OCI-LY7 (cell line): ENCODE results near the gene NCKAP1. TPM values are rescaled to one million over a fixed set of nuclear protein-coding genes. Genes with fewer than 3 reads are reported as not detected.
"Not testable (repeated sequence)": the region's sequence is repeated elsewhere in the genome, so short reads cannot be mapped to it uniquely, and the experiment has no call there.

Experiments used
- BruUV-seq: library from RNA; stranded (reverse); fragments of 400-500 nt; replicated peaks from 2 replicates; lab custom pipeline; 2021; lab: Mats Ljungman, UMichigan
- CTCF ChIA-PET: fragments of 300-600 bp; sonication (Branson Sonifier 250); formaldehyde crosslinking; loops from one replicate; lab custom pipeline; 2022; ENCODE audit warnings: antibody characterized with exemption; ENCODE audit not compliant: unreplicated experiment; lab: Charles Lee
- POLR2A ChIA-PET: fragments of 300-600 bp; sonication (Branson Sonifier 250); formaldehyde crosslinking; loops from one replicate; lab custom pipeline; 2022; ENCODE audit warnings: antibody characterized with exemption; lab: Charles Lee
- DNase-seq: peaks from one replicate; pipeline ENCODE4 v3.0.0-alpha.2; 2015; ENCODE audit warnings: low spot score
- H2AFZ ChIP-seq: fragments of 200-600 bp; sonication (generic), shearing (Covaris generic); 2 replicates; pipeline ENCODE4 v1.6.1; 2014; ENCODE audit warnings: mild to moderate bottlenecking, antibody characterized with exemption, low read length, moderate library complexity
- H3K27ac ChIP-seq: fragments of 200-600 bp; sonication (generic); 2 replicates; pipeline ENCODE4 v1.5.1; 2014; ENCODE audit warnings: mixed run types, low read depth, mild to moderate bottlenecking, moderate library complexity, low read length, inconsistent platforms; ENCODE audit not compliant: poor library complexity, severe bottlenecking
- H3K36me3 ChIP-seq: fragments of 200-600 bp; sonication (generic); 2 replicates; pipeline ENCODE4 v1.6.1; 2014; ENCODE audit warnings: mild to moderate bottlenecking, antibody characterized with exemption, low read length, moderate library complexity, mixed read lengths; ENCODE audit not compliant: insufficient read depth
- H3K4me1 ChIP-seq: fragments of 200-600 bp; sonication (generic); 2 replicates; pipeline ENCODE4 v1.5.1; 2014; ENCODE audit warnings: mild to moderate bottlenecking, low read length; ENCODE audit not compliant: insufficient read depth, poor library complexity, severe bottlenecking
- H3K4me2 ChIP-seq: fragments of 200-600 bp; sonication (generic); 2 replicates; pipeline ENCODE4 v1.6.1; 2014; ENCODE audit warnings: mild to moderate bottlenecking, low read length
- H3K4me3 ChIP-seq: fragments of 200-600 bp; sonication (generic); 2 replicates; pipeline ENCODE4 v1.5.1; 2014; ENCODE audit warnings: mild to moderate bottlenecking, low read depth, low read length; ENCODE audit not compliant: poor library complexity, severe bottlenecking
- H3K79me2 ChIP-seq: fragments of 200-600 bp; sonication (generic); 2 replicates; pipeline ENCODE4 v1.6.1; 2016; ENCODE audit warnings: low read depth, mild to moderate bottlenecking, low read length, moderate library complexity, mixed read lengths; ENCODE audit not compliant: insufficient read depth
- H3K9me2 ChIP-seq: fragments of 200-600 bp; sonication (generic); 2 replicates; pipeline ENCODE4 v1.6.1; 2016; ENCODE audit warnings: mild to moderate bottlenecking, low read length, mixed read lengths; ENCODE audit not compliant: insufficient read depth
- H3K9me3 ChIP-seq: fragments of 200-600 bp; sonication (generic); 2 replicates; pipeline ENCODE4 v1.6.1; 2014; ENCODE audit warnings: mild to moderate bottlenecking, mixed run types, low read length, mixed read lengths
- H4K20me1 ChIP-seq: fragments of 200-600 bp; sonication (generic); 2 replicates; pipeline ENCODE4 v1.6.1; 2014; ENCODE audit warnings: mild to moderate bottlenecking, antibody characterized with exemption, low read length, moderate library complexity, mixed read lengths; ENCODE audit not compliant: insufficient read depth
- CTCF ChIP-seq: fragments of 200-600 bp; sonication (generic); conservative IDR thresholded peaks from 2 replicates; pipeline ENCODE4 v1.5.1; 2014; ENCODE audit warnings: mild to moderate bottlenecking, antibody characterized with exemption, low read length, moderate library complexity, mixed read lengths
- EZH2phosphoT487 ChIP-seq: fragments of 200-600 bp; sonication (generic); IDR thresholded peaks from 2 replicates; pipeline ENCODE4 v1.6.1; 2018; ENCODE audit warnings: low read depth, borderline replicate concordance, mild to moderate bottlenecking, mixed run types, antibody characterized with exemption, low read length, moderate library complexity, mixed read lengths
- intact Hi-C: fragments of 100-400 bp; cut with micrococcal nuclease; formaldehyde crosslinking; loops from one replicate; pipeline ENCODE4 v1.10.0; 2022; ENCODE audit not compliant: unreplicated experiment
- total RNA-seq, 2 experiments: library from RNA; depleted of rRNA in 1 of 2; stranded (reverse); fragments of >200 nt in 1 of 2; shearing (Covaris generic) in 1 of 2; gene quantifications; 2 replicates each; pipeline ENCODE4 v1.2.3, GENCODE V29; 2014 to 2022

NCKAP1 gene
- total RNA-seq, 2 experiments from 2014 or later = 0.06 to 0.55 TPM

DNA sequence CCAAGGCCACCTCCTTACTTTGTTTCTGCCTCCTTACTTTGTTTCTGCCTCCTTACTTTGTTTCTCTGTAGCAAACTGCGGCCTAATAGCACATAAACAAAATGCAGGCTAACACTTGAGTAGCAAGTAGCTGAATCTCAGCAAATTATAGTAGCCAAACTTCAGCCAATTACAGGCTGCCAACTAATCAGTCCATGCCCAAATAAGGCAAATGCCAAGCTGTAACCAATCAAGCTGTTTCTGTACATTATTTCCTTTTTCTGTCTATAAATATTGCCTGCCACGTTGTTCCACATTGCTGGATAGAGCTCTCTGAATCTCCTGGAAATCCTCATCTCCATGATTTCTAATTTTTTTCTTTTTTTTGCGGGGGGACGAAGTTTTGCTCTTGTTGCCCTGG is 143.1 kb downstream of the NCKAP1 start:
- H3K4me1 ChIP-seq = no peaks in the 10 kb centered on the region
- POLR2A ChIA-PET = interaction anchor here (1.1 kb wide), 1 partner anchor 53 kb away, joined by 3 read pairs; no protein-coding TSS in a partner anchor
- no peak overlapping the region for H3K27ac ChIP-seq
- H4K20me1 ChIP-seq = no peaks in the 10 kb centered on the region
- no peak overlapping the region for H3K4me2 ChIP-seq
- CTCF ChIA-PET = no interaction called here
- no peaks in the 10 kb centered on the region for H3K36me3 ChIP-seq
- no peak overlapping the region for H3K4me3 ChIP-seq
- no peak for DNase-seq
- intact Hi-C loops = no loop called here
- H3K9me2 ChIP-seq = no peaks in the 10 kb centered on the region
- TF ChIP-seq EZH2phosphoT487 (no peak), CTCF (no peak)
- H3K9me3 ChIP-seq = no peaks in the 10 kb centered on the region; the same call in 1 of the 2 replicates
- H3K79me2 ChIP-seq = no peaks in the 10 kb centered on the region
- BruUV-seq = no TSS peak
- H2AFZ ChIP-seq = no peak overlapping the region

DNA sequence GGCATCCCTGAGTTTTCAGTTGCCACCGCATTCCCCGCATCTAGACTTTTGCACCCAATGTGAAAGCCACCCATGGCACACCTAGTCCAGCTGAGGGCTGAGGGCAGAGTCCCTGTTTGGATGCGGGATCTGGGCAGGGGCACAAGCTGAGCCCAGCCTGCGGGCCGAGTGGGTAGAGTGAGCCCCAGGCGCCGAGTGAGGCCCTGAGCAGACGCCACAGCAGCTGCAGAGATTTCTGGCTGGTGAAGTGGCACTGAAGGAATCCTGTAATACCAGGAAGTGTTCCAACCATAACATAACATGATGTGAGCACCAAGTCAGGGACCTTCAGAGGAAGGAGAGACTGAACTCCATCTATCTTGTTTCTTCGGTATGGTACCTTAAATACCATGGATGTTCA is 144.1 kb downstream of the NCKAP1 start:
- intact Hi-C loops = no loop called here
- BruUV-seq = no TSS peak
- Histone ChIP-seq H3K36me3 (no peaks in the 10 kb centered on the region), H3K4me2 (no peak overlapping the region), H3K4me1 (no peaks in the 10 kb centered on the region), H3K4me3 (no peak overlapping the region), H4K20me1 (no peaks in the 10 kb centered on the region), H2AFZ (no peak overlapping the region), H3K9me2 (no peaks in the 10 kb centered on the region), H3K9me3 (no peaks in the 10 kb centered on the region; the same call in 1 of the 2 replicates), H3K79me2 (no peaks in the 10 kb centered on the region), H3K27ac (no peak overlapping the region)
- CTCF ChIA-PET = no interaction called here
- POLR2A ChIA-PET = interaction anchor here (0.6 to 1.1 kb wide), 2 partner anchors 26 to 1739 kb away, joined by 3 to 5 read pairs; no protein-coding TSS in a partner anchor
- TF ChIP-seq CTCF (no peak), EZH2phosphoT487 (no peak)
- DNase-seq = no peak

- CTCF ChIA-PET = no interaction called here
- peaks cover 4% of the 10 kb centered on the region for H3K4me1 ChIP-seq
- BruUV-seq = no TSS peak
- no peaks in the 10 kb centered on the region for H3K9me2 ChIP-seq
- H3K4me3 ChIP-seq = no peak overlapping the region
- no peak for DNase-seq
- intact Hi-C loops = no loop called here
- POLR2A ChIA-PET = interaction anchor here (0.6 to 1.2 kb wide), 3 partner anchors 20 to 1740 kb away, joined by 3 to 5 read pairs (median 3); no protein-coding TSS in a partner anchor
- no peak overlapping the region for H3K4me2 ChIP-seq
- no peaks in the 10 kb centered on the region for H3K36me3 ChIP-seq
- no peak overlapping the region for H3K27ac ChIP-seq
- H3K79me2 ChIP-seq = no peaks in the 10 kb centered on the region
- H2AFZ ChIP-seq = no peak overlapping the region
- TF ChIP-seq EZH2phosphoT487 (no peak), CTCF (no peak)
- no peaks in the 10 kb centered on the region for H4K20me1 ChIP-seq
- no peaks in the 10 kb centered on the region; the same call in 1 of the 2 replicates for H3K9me3 ChIP-seq
Measured at GRCh38 chr2:182893666-182894065, 144.6 kb downstream of the NCKAP1 start.

GRCh38 chr2:182893035-182893434 is 145.2 kb downstream of the NCKAP1 start:
- POLR2A ChIA-PET = interaction anchor here (1.1 to 2.6 kb wide), 3 partner anchors 14 to 25 kb away, joined by 3 to 6 read pairs (median 5); no protein-coding TSS in a partner anchor
- H3K79me2 ChIP-seq, BruUV-seq, H3K9me3 ChIP-seq, H3K36me3 ChIP-seq, DNase-seq, CTCF ChIA-PET, H4K20me1 ChIP-seq, H3K4me3 ChIP-seq, H2AFZ ChIP-seq, H3K27ac ChIP-seq, intact Hi-C loops, H3K9me2 ChIP-seq, H3K4me2 ChIP-seq: not testable (repeated sequence)
- peaks cover 10% of the 10 kb centered on the region for H3K4me1 ChIP-seq
